IMR-90 (cell line): ENCODE measurements around the gene OLFML1. TPM values are rescaled to one million over a fixed set of nuclear protein-coding genes. Genes with fewer than 3 reads are reported as not detected.

Experiments used
- ATAC-seq: fragments of 200-7000 bp; cut with Tn5 transposase; 2 replicates; pipeline ENCODE4 v1.9.1; 2020; ENCODE audit warnings: low read depth, mild to moderate bottlenecking, moderate library complexity
- BruUV-seq: library from RNA; stranded (reverse); fragments of 400-500 nt; replicated peaks from 2 replicates; lab custom pipeline; 2021; lab: Mats Ljungman, UMichigan
- CTCF ChIA-PET: fragments of 300-600 bp; formaldehyde crosslinking; extraction: SDS; loops from one replicate; lab custom pipeline; 2021; ENCODE audit warnings: antibody characterized with exemption; lab: Yijun Ruan, JAX
- POLR2A ChIA-PET: fragments of 300-600 bp; sonication (Branson Sonifier 250); formaldehyde crosslinking; loops from one replicate; lab custom pipeline; 2022; ENCODE audit warnings: antibody characterized with exemption; ENCODE audit not compliant: unreplicated experiment; lab: Charles Lee
- DNase-seq: peaks from one replicate; pipeline ENCODE4 v3.0.0; 2013
- H2AFZ ChIP-seq: replicated peaks from 2 replicates; pipeline ENCODE3; 2013; ENCODE audit warnings: low read length, mild to moderate bottlenecking; ENCODE audit not compliant: poor library complexity
- H2AK5ac ChIP-seq: 2 replicates; pipeline ENCODE4 v1.6.1; 2013; ENCODE audit warnings: low read depth, low read length, inconsistent platforms
- H2AK9ac ChIP-seq: replicated peaks from 2 replicates; pipeline ENCODE3; 2013; ENCODE audit warnings: mild to moderate bottlenecking, low read depth, low read length, moderate library complexity; ENCODE audit not compliant: poor library complexity
- H2BK120ac ChIP-seq: 2 replicates; pipeline ENCODE4 v1.6.1; 2013; ENCODE audit warnings: low read depth, low read length, inconsistent platforms
- H2BK15ac ChIP-seq: 3 replicates; pipeline ENCODE4 v1.6.1; 2013; ENCODE audit warnings: low read depth, low read length, inconsistent platforms
- H2BK20ac ChIP-seq: 2 replicates; pipeline ENCODE4 v1.6.1; 2013; ENCODE audit warnings: low read depth, mild to moderate bottlenecking, inconsistent platforms, low read length, moderate library complexity
- H2BK5ac ChIP-seq: 2 replicates; pipeline ENCODE4 v1.6.1; 2013; ENCODE audit warnings: mild to moderate bottlenecking, low read depth, low read length, inconsistent platforms; ENCODE audit not compliant: poor library complexity, severe bottlenecking
- H3K14ac ChIP-seq: replicated peaks from 2 replicates; pipeline ENCODE4 v1.6.1; 2013; ENCODE audit warnings: low read depth, low read length, inconsistent platforms
- H3K18ac ChIP-seq: 2 replicates; pipeline ENCODE4 v1.6.1; 2013; ENCODE audit warnings: low read depth, low read length, control low read depth
- H3K23ac ChIP-seq: 2 replicates; pipeline ENCODE4 v1.6.1; 2013; ENCODE audit warnings: low read depth, low read length, inconsistent platforms
- H3K27ac ChIP-seq: 2 replicates; pipeline ENCODE4 v1.5.1; 2013; ENCODE audit warnings: mild to moderate bottlenecking, control low read depth, low read length; ENCODE audit not compliant: insufficient read depth
- H3K27me3 ChIP-seq: 2 replicates; pipeline ENCODE4 v1.6.1; 2013; ENCODE audit warnings: low read length; ENCODE audit not compliant: control insufficient read depth, insufficient read depth
- H3K36me3 ChIP-seq: 2 replicates; pipeline ENCODE4 v1.6.1; 2013; ENCODE audit warnings: low read length, mixed read lengths; ENCODE audit not compliant: control insufficient read depth, insufficient read depth
- H3K4ac ChIP-seq: 2 replicates; pipeline ENCODE4 v1.6.1; 2013; ENCODE audit warnings: low read depth, low read length, inconsistent platforms
- H3K4me1 ChIP-seq: 2 replicates; pipeline ENCODE4 v1.6.1; 2013; ENCODE audit warnings: low read length, mixed read lengths; ENCODE audit not compliant: control insufficient read depth, insufficient read depth
- H3K4me2 ChIP-seq: 2 replicates; pipeline ENCODE4 v1.6.1; 2013; ENCODE audit warnings: low read depth, mild to moderate bottlenecking, control low read depth, low read length, moderate library complexity
- H3K4me3 ChIP-seq: 2 replicates; pipeline ENCODE4 v1.5.1; 2013; ENCODE audit warnings: low read depth, mild to moderate bottlenecking, control low read depth, low read length, moderate library complexity; ENCODE audit not compliant: insufficient read depth
- H3K56ac ChIP-seq: 2 replicates; pipeline ENCODE4 v1.6.1; 2013; ENCODE audit warnings: low read length, inconsistent platforms; ENCODE audit not compliant: insufficient read depth; ENCODE audit errors: extremely low read depth
- H3K79me1 ChIP-seq, 2 experiments: 2 replicates each; pipeline ENCODE4 v1.6.1; 2013; ENCODE audit warnings: low read length in 2 of 2, inconsistent platforms in 1 of 2, low read depth in 1 of 2
- H3K9ac ChIP-seq: 2 replicates; pipeline ENCODE4 v1.6.1; 2013; ENCODE audit warnings: low read depth, low read length, control low read depth
- H3K9me1 ChIP-seq: 2 replicates; pipeline ENCODE4 v1.6.1; 2013; ENCODE audit warnings: low read length, inconsistent platforms; ENCODE audit not compliant: insufficient read depth
- H3K9me3 ChIP-seq: 2 replicates; pipeline ENCODE4 v1.6.1; 2013; ENCODE audit warnings: low read length; ENCODE audit not compliant: control insufficient read depth, insufficient read depth
- H4K20me1 ChIP-seq: 2 replicates; pipeline ENCODE4 v1.6.1; 2013; ENCODE audit warnings: low read length, inconsistent platforms; ENCODE audit not compliant: insufficient read depth
- H4K5ac ChIP-seq: 2 replicates; pipeline ENCODE4 v1.6.1; 2013; ENCODE audit warnings: mild to moderate bottlenecking, low read depth, low read length, control low read depth
- H4K8ac ChIP-seq, 2 experiments: 2 replicates each; pipeline ENCODE4 v1.6.1; 2013; ENCODE audit warnings: low read depth in 2 of 2, low read length in 2 of 2, control low read depth in 1 of 2, inconsistent platforms in 1 of 2
- H4K91ac ChIP-seq: 2 replicates; pipeline ENCODE4 v1.6.1; 2013; ENCODE audit warnings: low read depth, low read length, inconsistent platforms; ENCODE audit not compliant: insufficient read depth
- CHD1 ChIP-seq: IDR thresholded peaks from 2 replicates; pipeline ENCODE4 v1.6.1; 2012; ENCODE audit warnings: low read depth, low read length, improper control_type of control experiment
- CTCF ChIP-seq: conservative IDR thresholded peaks from 2 replicates; pipeline ENCODE4 v1.5.1; 2012; ENCODE audit warnings: mild to moderate bottlenecking, low read depth, low read length, improper control_type of control experiment
- FOS ChIP-seq: fragments of 150-350 bp; IDR thresholded peaks from 2 replicates; pipeline ENCODE4 v1.6.1; 2016; ENCODE audit warnings: low read depth, low read length
- MAFK ChIP-seq: IDR thresholded peaks from 2 replicates; pipeline ENCODE4 v1.6.1; 2012; ENCODE audit warnings: low read depth, low read length, improper control_type of control experiment
- MAZ ChIP-seq: IDR thresholded peaks from 2 replicates; pipeline ENCODE4 v1.6.1; 2012; ENCODE audit warnings: low read depth, mild to moderate bottlenecking, low read length, improper control_type of control experiment, moderate library complexity, borderline replicate concordance
- MXI1 ChIP-seq: IDR thresholded peaks from 2 replicates; pipeline ENCODE4 v1.6.1; 2012; ENCODE audit warnings: low read depth, mild to moderate bottlenecking, low read length, moderate library complexity, borderline replicate concordance
- POLR2A ChIP-seq: IDR thresholded peaks from 2 replicates; pipeline ENCODE4 v1.6.1; 2012; ENCODE audit warnings: mild to moderate bottlenecking, low read depth, low read length
- RCOR1 ChIP-seq: IDR thresholded peaks from 2 replicates; pipeline ENCODE4 v1.6.1; 2012; ENCODE audit warnings: mild to moderate bottlenecking, low read length, improper control_type of control experiment; ENCODE audit not compliant: insufficient replicate concordance
- SMC3 ChIP-seq: fragments of 150-350 bp; IDR thresholded peaks from 2 replicates; pipeline ENCODE4 v1.6.1; 2016; ENCODE audit warnings: low read depth, mild to moderate bottlenecking, antibody characterized with exemption, low read length, moderate library complexity
- USF2 ChIP-seq: fragments of 150-350 bp; IDR thresholded peaks from 2 replicates; pipeline ENCODE4 v1.6.1; 2017; ENCODE audit warnings: mild to moderate bottlenecking, antibody characterized with exemption, low read length, low read depth
- dilution Hi-C: fragments of 300-500 bp; cut with HindIII; formaldehyde crosslinking; loops from one replicate; pipeline ENCODE4 v1.14.3; 2018; ENCODE audit warnings: low sequenced_read_pairs; ENCODE audit not compliant: unreplicated experiment
- in situ Hi-C: fragments of 300-500 bp; cut with MboI; formaldehyde crosslinking; loops from 3 replicates; pipeline ENCODE4 v1.14.3; 2019; ENCODE audit warnings: low sequenced_read_pairs, inconsistent platforms, mixed read lengths
- intact Hi-C: fragments of 100-400 bp; cut with micrococcal nuclease; formaldehyde crosslinking; loops from 2 replicates; pipeline ENCODE4 v1.10.0; 2022
- polyA plus RNA-seq, 3 experiments: library from polyadenylated mRNA; depleted of rRNA; stranded (reverse); fragments of >200 nt; gene quantifications; 2 replicates each; pipeline ENCODE4 v1.2.3, GENCODE V29; 2012; ENCODE audit warnings: low replicate concordance in 1 of 3
- total RNA-seq: library from RNA; depleted of rRNA; stranded (reverse); fragments of >200 nt; gene quantifications from 2 replicates; pipeline ENCODE4 v1.2.3, GENCODE V29; 2012

The OLFML1 gene
- total and polyA plus RNA-seq, 2 of the 4 experiments (the other 2 are of a cell fraction), result 0.10 to 0.18 TPM

- Histone ChIP-seq H3K9ac (no peak overlapping the region), H2BK15ac (no peak overlapping the region), H4K20me1 (no peaks in the 10 kb centered on the region), H2BK5ac (no peak overlapping the region), H4K5ac (no peak overlapping the region), H3K4ac (no peak overlapping the region), H3K27ac (no peak overlapping the region), H3K18ac (no peak overlapping the region), H4K91ac (no peak overlapping the region), H3K23ac (no peak overlapping the region), H3K36me3 (no peaks in the 10 kb centered on the region), H2AK9ac (no peak overlapping the region), H3K4me2 (no peak overlapping the region), H3K9me3 (no peaks in the 10 kb centered on the region), H2BK120ac (no peak overlapping the region), H3K56ac (no peak overlapping the region), H3K9me1 (no peaks in the 10 kb centered on the region), H4K8ac (no peak overlapping the region), H2AK5ac (no peak overlapping the region), H2BK20ac (no peak overlapping the region), H3K4me3 (no peak overlapping the region), H2AFZ (no peak overlapping the region), H3K79me1 (no peaks in the 10 kb centered on the region), H3K4me1 (no peaks in the 10 kb centered on the region), H3K27me3 (peaks cover 8% of the 10 kb centered on the region), H3K14ac (no peak overlapping the region)
- dilution Hi-C loops (no loop called here), in situ Hi-C loops (no loop called here), intact Hi-C loops (no loop called here)
- CTCF ChIA-PET, result interaction anchor here (1.3 kb wide), 1 partner anchor 13 kb away, joined by 3 read pairs; no protein-coding TSS in a partner anchor
- DNase-seq, result no peak
- no peak for ATAC-seq
- TF ChIP-seq SMC3, result no peak
- TF ChIP-seq POLR2A, result no peak
- no peak for TF ChIP-seq FOS
- TF ChIP-seq CTCF, result no peak
- TF ChIP-seq RCOR1, result no peak
- no peak for TF ChIP-seq MAZ
- no peak for TF ChIP-seq USF2
- TF ChIP-seq CHD1, result no peak
- no peak for TF ChIP-seq MAFK
- TF ChIP-seq MXI1, result no peak
- BruUV-seq, result no TSS peak
- POLR2A ChIA-PET, result no interaction called here
Observed at GRCh38 chr11:7531011-7531410, 45.7 kb downstream of the OLFML1 start.
